ENCODE results near the gene TMPRSS9.
"Not testable (repeated sequence)": the region's sequence is repeated elsewhere in the genome, so short reads cannot be mapped to it uniquely, and the experiment has no call there.

DNA sequence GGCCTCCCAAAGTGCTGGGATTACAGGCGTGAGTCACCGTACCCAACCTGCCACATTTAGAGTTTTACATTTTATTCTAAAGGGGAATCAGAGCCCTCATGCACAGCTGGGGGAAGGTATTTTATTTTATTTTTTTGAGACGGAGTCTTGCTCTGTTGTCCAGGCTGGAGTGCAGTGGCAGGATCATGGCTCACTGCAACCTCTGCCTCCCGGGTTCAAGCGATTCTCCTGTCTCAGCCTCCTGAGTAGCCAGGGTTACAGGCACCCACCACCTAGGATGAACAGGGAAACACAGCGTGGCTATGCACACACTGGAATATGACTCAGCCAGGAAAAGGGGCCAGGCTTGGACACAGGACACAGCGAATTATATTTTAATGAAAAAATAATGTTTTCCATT is 37.1 kb downstream of the TMPRSS9 start:
- not testable (repeated sequence) for TF ChIP-seq ISL1 (CRISPR knock-in tag; IDR thresholded peaks at IDR 0.05); PATZ1 (CRISPR knock-in tag; IDR thresholded peaks at IDR 0.05; ENCODE audit: borderline replicate concordance); ZC3H10 (CRISPR knock-in tag; IDR thresholded peaks at IDR 0.05); TSHZ2 (CRISPR knock-in tag; IDR thresholded peaks at IDR 0.05); SNAI2 (CRISPR knock-in tag; IDR thresholded peaks at IDR 0.05); ARNTL (CRISPR knock-in tag; IDR thresholded peaks at IDR 0.05; ENCODE audit: borderline replicate concordance, low read depth); ESRRG (CRISPR knock-in tag; IDR thresholded peaks at IDR 0.05); ZFP30 (CRISPR knock-in tag; IDR thresholded peaks at IDR 0.05); GLIS3 (CRISPR knock-in tag; IDR thresholded peaks at IDR 0.05); TCF4 (CRISPR knock-in tag; IDR thresholded peaks at IDR 0.05; ENCODE audit: borderline replicate concordance)
- TF ChIP-seq, protein P1, sequence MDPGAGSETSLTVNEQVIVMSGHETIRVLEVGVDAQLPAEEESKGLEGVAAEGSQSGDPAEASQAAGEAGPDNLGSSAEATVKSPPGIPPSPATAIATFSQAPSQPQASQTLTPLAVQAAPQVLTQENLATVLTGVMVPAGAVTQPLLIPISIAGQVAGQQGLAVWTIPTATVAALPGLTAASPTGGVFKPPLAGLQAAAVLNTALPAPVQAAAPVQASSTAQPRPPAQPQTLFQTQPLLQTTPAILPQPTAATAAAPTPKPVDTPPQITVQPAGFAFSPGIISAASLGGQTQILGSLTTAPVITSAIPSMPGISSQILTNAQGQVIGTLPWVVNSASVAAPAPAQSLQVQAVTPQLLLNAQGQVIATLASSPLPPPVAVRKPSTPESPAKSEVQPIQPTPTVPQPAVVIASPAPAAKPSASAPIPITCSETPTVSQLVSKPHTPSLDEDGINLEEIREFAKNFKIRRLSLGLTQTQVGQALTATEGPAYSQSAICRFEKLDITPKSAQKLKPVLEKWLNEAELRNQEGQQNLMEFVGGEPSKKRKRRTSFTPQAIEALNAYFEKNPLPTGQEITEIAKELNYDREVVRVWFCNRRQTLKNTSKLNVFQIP (CRISPR knock-in tag; IDR thresholded peaks at IDR 0.05; ENCODE audit: borderline replicate concordance, low read depth), result not testable (repeated sequence)

All from SK-N-SH treated with all-trans-retinoic acid at 6 μM for 48 hours (cell line).